ENCODE measurements around the gene AGPAT2.

Gene AGPAT2

DNA sequence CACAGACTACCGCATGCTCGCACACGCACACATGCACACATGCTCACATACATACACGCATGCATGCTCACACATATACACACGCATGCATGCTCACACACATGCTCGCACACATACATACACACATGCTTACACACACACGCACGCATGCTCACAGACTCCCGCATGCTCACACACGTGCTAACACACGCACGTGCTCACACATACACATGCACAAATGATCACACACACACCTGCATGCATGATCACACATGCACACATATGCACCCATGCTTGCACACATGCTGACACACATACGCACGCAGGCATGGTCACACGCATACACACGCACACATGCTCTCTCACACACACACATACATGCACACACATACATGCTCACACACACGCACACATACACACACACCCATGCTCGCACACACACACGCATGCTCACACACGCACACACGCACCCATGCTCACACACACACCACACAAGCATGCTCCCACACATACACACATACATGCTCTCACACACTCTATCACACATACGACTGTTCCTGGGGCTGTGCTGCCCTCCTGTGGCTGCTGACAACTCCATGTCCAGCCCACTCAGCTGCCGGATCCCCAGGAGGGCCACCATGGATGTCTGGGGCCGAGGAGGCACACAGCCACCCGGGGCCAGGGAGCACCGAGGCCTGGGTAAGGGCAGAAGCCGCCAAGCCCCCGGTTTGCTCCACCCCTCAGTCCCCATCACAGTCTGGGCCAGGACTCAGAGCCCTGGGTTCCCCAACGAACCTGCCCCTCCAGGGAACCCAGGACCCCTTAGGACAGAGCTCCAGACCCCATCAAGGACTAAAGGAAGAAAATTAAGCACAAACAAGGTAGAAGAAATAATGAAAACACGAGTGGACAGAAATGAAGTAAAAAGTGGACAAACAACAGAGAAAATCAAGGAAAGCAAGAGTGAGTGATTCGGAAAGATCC, 55.9 kb downstream of the AGPAT2 start (continued):
- no peak for TF ChIP-seq ZNF155 (tag by site-specific recombination; IDR thresholded peaks at IDR 0.05)
- TF ChIP-seq ZNF292 (tag by site-specific recombination; IDR thresholded peaks at IDR 0.05; ENCODE audit: borderline replicate concordance, low read depth), result no peak
- TF ChIP-seq, protein P1, sequence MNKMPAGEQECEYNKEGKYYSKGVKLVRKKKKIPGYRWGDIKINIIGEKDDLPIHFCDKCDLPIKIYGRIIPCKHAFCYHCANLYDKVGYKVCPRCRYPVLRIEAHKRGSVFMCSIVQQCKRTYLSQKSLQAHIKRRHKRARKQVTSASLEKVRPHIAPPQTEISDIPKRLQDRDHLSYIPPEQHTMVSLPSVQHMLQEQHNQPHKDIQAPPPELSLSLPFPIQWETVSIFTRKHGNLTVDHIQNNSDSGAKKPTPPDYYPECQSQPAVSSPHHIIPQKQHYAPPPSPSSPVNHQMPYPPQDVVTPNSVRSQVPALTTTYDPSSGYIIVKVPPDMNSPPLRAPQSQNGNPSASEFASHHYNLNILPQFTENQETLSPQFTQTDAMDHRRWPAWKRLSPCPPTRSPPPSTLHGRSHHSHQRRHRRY (tag by site-specific recombination; IDR thresholded peaks at IDR 0.05), result 0 out of 2 replicates have a peak, but pooled peaks have one; percentile 51
- 0 out of 2 replicates have a peak, but pooled peaks have one; percentile 49 for TF ChIP-seq ZNF169 (tag by site-specific recombination; IDR thresholded peaks at IDR 0.05)
- no peak for TF ChIP-seq PRDM6 (tag by site-specific recombination; IDR thresholded peaks at IDR 0.05)
- TF ChIP-seq ZEB2 (tag by site-specific recombination; IDR thresholded peaks at IDR 0.05), result no peak
- TF ChIP-seq ZSCAN30 (tag by site-specific recombination; IDR thresholded peaks at IDR 0.05), result no peak
- 0 out of 2 replicates have a peak, but pooled peaks have one; percentile 10 for TF ChIP-seq ZNF266 (tag by site-specific recombination; IDR thresholded peaks at IDR 0.05; ENCODE audit: low read depth)
- TF ChIP-seq PRDM10 (tag by site-specific recombination; IDR thresholded peaks at IDR 0.05), result no peak
- TF ChIP-seq ZNF19 (tag by site-specific recombination; IDR thresholded peaks at IDR 0.05; ENCODE audit: low read depth), result no peak
- no peak for TF ChIP-seq GFI1B (tag by site-specific recombination; IDR thresholded peaks at IDR 0.05)
- TF ChIP-seq ZNF624 (tag by site-specific recombination; IDR thresholded peaks at IDR 0.05), result no peak
- no peak for TF ChIP-seq ZNF202 (tag by site-specific recombination; IDR thresholded peaks at IDR 0.05; ENCODE audit: borderline replicate concordance)
- TF ChIP-seq, protein P2, sequence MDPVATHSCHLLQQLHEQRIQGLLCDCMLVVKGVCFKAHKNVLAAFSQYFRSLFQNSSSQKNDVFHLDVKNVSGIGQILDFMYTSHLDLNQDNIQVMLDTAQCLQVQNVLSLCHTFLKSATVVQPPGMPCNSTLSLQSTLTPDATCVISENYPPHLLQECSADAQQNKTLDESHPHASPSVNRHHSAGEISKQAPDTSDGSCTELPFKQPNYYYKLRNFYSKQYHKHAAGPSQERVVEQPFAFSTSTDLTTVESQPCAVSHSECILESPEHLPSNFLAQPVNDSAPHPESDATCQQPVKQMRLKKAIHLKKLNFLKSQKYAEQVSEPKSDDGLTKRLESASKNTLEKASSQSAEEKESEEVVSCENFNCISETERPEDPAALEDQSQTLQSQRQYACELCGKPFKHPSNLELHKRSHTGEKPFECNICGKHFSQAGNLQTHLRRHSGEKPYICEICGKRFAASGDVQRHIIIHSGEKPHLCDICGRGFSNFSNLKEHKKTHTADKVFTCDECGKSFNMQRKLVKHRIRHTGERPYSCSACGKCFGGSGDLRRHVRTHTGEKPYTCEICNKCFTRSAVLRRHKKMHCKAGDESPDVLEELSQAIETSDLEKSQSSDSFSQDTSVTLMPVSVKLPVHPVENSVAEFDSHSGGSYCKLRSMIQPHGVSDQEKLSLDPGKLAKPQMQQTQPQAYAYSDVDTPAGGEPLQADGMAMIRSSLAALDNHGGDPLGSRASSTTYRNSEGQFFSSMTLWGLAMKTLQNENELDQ (tag by site-specific recombination; IDR thresholded peaks at IDR 0.05; ENCODE audit: low read depth), result no peak
- TF ChIP-seq ZNF580 (tag by site-specific recombination; IDR thresholded peaks at IDR 0.05), result no peak
- no peak for TF ChIP-seq HIC1 (tag by site-specific recombination; IDR thresholded peaks at IDR 0.05)
- TF ChIP-seq ZNF639 (tag by site-specific recombination; IDR thresholded peaks at IDR 0.05), result no peak; the same call in 1 of the 2 replicates
- peak; percentile 66; the same call in 1 of the 2 replicates for TF ChIP-seq PBX3 (CRISPR knock-in tag; IDR thresholded peaks at IDR 0.05)
